ENCODE results near the gene AGL. TPM values are rescaled to one million over a fixed set of nuclear protein-coding genes. Genes with fewer than 3 reads are reported as not detected.
"Not testable (repeated sequence)": the region's sequence is repeated elsewhere in the genome, so short reads cannot be mapped to it uniquely, and the experiment has no call there.

Gene AGL
- total RNA-seq, 1 experiment from 2014 or later = 15.0 TPM

- no peak for DNase-seq (ENCODE audit: low spot score)
- in situ Hi-C loops (cut with HindIII; ENCODE audit: low sequenced_read_pairs) = no loop called here
These were observed 783 bp upstream of the AGL start for GRCh38 chr1:99849413-99849743.

GRCh38 chr1:99850459-99851291 is 514 bp downstream of the AGL start:
- in situ Hi-C loops (cut with HindIII; ENCODE audit: low sequenced_read_pairs) = no loop called here
- DNase-seq (ENCODE audit: low spot score) = peak; percentile 76

- in situ Hi-C loops (cut with HindIII; ENCODE audit: low sequenced_read_pairs) = no loop called here
- DNase-seq (ENCODE audit: low spot score) = peak; percentile 35
These were observed 1.8 kb downstream of the AGL start for GRCh38 chr1:99851850-99852454.

- DNase-seq (ENCODE audit: low spot score) = no peak
- in situ Hi-C loops (cut with HindIII; ENCODE audit: low sequenced_read_pairs) = no loop called here
These were observed 2.5 kb downstream of the AGL start for GRCh38 chr1:99852648-99853047.

GRCh38 chr1:99855914-99856450 is 5.8 kb downstream of the AGL start:
- no peak for DNase-seq (ENCODE audit: low spot score)
- in situ Hi-C loops (cut with HindIII; ENCODE audit: low sequenced_read_pairs) = no loop called here

- DNase-seq (ENCODE audit: low spot score); in situ Hi-C loops (cut with HindIII; ENCODE audit: low sequenced_read_pairs): not testable (repeated sequence)
These were observed 6.9 kb downstream of the AGL start for GRCh38 chr1:99857041-99857440.

GRCh38 chr1:99858286-99858685 is 8.1 kb downstream of the AGL start:
- in situ Hi-C loops (cut with HindIII; ENCODE audit: low sequenced_read_pairs) = no loop called here
- no peak for DNase-seq (ENCODE audit: low spot score)

- in situ Hi-C loops (cut with HindIII; ENCODE audit: low sequenced_read_pairs) = no loop called here
- no peak for DNase-seq (ENCODE audit: low spot score)
These were observed 8.7 kb downstream of the AGL start for GRCh38 chr1:99858881-99859280.

GRCh38 chr1:99860703-99861102 is 10.5 kb downstream of the AGL start:
- no peak for DNase-seq (ENCODE audit: low spot score)
- in situ Hi-C loops (cut with HindIII; ENCODE audit: low sequenced_read_pairs) = no loop called here

- DNase-seq (ENCODE audit: low spot score) = no peak
- in situ Hi-C loops (cut with HindIII; ENCODE audit: low sequenced_read_pairs) = no loop called here
These were observed 17.5 kb downstream of the AGL start for GRCh38 chr1:99867682-99868081.

GRCh38 chr1:99869304-99869703 is 19.1 kb downstream of the AGL start:
- no peak for DNase-seq (ENCODE audit: low spot score)
- in situ Hi-C loops (cut with HindIII; ENCODE audit: low sequenced_read_pairs) = no loop called here

GRCh38 chr1:99869723-99870122 is 19.6 kb downstream of the AGL start:
- DNase-seq (ENCODE audit: low spot score) = no peak
- in situ Hi-C loops (cut with HindIII; ENCODE audit: low sequenced_read_pairs) = no loop called here

GRCh38 chr1:99872063-99872462 is 21.9 kb downstream of the AGL start:
- no peak for DNase-seq (ENCODE audit: low spot score)
- in situ Hi-C loops (cut with HindIII; ENCODE audit: low sequenced_read_pairs) = no loop called here

GRCh38 chr1:99877568-99877967 is 27.4 kb downstream of the AGL start:
- DNase-seq (ENCODE audit: low spot score) = no peak
- in situ Hi-C loops (cut with HindIII; ENCODE audit: low sequenced_read_pairs) = no loop called here

GRCh38 chr1:99886179-99886578 is 36.0 kb downstream of the AGL start:
- in situ Hi-C loops (cut with HindIII; ENCODE audit: low sequenced_read_pairs) = no loop called here
- no peak for DNase-seq (ENCODE audit: low spot score)

- in situ Hi-C loops (cut with HindIII; ENCODE audit: low sequenced_read_pairs) = no loop called here
- DNase-seq (ENCODE audit: low spot score) = no peak
These were observed 36.7 kb downstream of the AGL start for GRCh38 chr1:99886841-99887240.

- in situ Hi-C loops (cut with HindIII; ENCODE audit: low sequenced_read_pairs) = no loop called here
- DNase-seq (ENCODE audit: low spot score) = no peak
These were observed 37.7 kb downstream of the AGL start for GRCh38 chr1:99887890-99888289.

- no peak for DNase-seq (ENCODE audit: low spot score)
- in situ Hi-C loops (cut with HindIII; ENCODE audit: low sequenced_read_pairs) = no loop called here
These were observed 41.8 kb downstream of the AGL start for GRCh38 chr1:99891997-99892396.

- in situ Hi-C loops (cut with HindIII; ENCODE audit: low sequenced_read_pairs) = not testable (repeated sequence)
These were observed 53.1 kb downstream of the AGL start for GRCh38 chr1:99903278-99903677.

GRCh38 chr1:99906535-99906934 is 56.4 kb downstream of the AGL start:
- in situ Hi-C loops (cut with HindIII; ENCODE audit: low sequenced_read_pairs) = no loop called here
- DNase-seq (ENCODE audit: low spot score) = no peak

More at GRCh38 chr1:99903278-99903677, 53.1 kb downstream of the AGL start:
- not testable (repeated sequence) for DNase-seq (ENCODE audit: low spot score)

GRCh38 chr1:99917214-99917613 is 67.1 kb downstream of the AGL start:
- in situ Hi-C loops (cut with HindIII; ENCODE audit: low sequenced_read_pairs) = no loop called here
- DNase-seq (ENCODE audit: low spot score) = no peak
